ENCODE measurements around the gene ZDHHC17. TPM values are rescaled to one million over a fixed set of nuclear protein-coding genes. Genes with fewer than 3 reads are reported as not detected.

Gene ZDHHC17
- total and polyA plus RNA-seq, 2 of the 13 experiments (the other 11 are each of a cell fraction or from before 2014, with no cell fraction given) = 36.7 to 38.5 TPM

DNA sequence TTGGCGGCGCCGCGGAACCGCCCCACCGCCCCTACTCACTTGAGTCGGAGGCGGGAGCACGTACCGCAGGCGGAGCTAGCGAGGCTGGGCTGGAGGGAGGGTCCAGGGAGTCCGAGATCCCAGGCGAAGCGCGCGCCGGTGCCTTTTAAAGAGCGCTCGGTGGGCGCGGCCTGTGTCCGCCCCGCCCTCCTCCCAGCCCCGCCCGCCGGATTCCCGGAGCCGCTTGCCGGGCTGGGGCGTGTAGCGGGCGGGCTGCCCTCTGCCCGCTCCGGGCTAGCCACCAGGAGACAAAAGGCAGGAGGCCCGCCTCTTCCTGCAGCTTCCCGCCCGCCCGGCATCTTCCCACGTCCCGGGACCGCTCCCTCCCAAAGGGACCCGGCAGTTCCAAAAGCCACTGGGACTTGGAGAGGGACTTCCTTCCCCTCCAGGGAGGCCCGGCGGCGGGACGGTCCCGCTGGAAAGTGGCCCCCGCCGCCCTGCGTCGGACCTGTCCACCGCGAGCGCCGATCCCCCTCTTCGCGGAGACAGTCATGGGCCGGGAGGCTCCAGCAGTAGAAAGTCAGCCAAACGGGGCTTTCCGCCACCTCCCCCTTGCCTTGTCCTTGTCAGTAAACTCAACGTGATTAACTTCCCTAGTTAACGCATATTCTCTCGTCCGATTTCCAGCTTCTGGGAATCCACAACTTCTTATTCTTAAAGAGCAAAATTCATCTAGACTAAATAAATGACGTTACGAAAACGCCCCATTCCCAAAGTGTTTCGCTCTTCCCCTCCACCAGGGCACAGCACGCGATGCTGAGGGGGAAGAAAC is 115.2 kb downstream of the ZDHHC17 start, which contains the start of gene CSRP2 (continued):
- TF ChIP-seq, protein P1, sequence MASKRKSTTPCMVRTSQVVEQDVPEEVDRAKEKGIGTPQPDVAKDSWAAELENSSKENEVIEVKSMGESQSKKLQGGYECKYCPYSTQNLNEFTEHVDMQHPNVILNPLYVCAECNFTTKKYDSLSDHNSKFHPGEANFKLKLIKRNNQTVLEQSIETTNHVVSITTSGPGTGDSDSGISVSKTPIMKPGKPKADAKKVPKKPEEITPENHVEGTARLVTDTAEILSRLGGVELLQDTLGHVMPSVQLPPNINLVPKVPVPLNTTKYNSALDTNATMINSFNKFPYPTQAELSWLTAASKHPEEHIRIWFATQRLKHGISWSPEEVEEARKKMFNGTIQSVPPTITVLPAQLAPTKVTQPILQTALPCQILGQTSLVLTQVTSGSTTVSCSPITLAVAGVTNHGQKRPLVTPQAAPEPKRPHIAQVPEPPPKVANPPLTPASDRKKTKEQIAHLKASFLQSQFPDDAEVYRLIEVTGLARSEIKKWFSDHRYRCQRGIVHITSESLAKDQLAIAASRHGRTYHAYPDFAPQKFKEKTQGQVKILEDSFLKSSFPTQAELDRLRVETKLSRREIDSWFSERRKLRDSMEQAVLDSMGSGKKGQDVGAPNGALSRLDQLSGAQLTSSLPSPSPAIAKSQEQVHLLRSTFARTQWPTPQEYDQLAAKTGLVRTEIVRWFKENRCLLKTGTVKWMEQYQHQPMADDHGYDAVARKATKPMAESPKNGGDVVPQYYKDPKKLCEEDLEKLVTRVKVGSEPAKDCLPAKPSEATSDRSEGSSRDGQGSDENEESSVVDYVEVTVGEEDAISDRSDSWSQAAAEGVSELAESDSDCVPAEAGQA (IDR thresholded peaks at IDR 0.05; ENCODE audit: low read depth) = no peak
- TF ChIP-seq, protein P1 (CRISPR knock-in tag; IDR thresholded peaks at IDR 0.05; ENCODE audit: borderline replicate concordance) = no peak
- TF ChIP-seq ZNF224 (CRISPR knock-in tag; IDR thresholded peaks at IDR 0.05) (no peak), ZNF556 (CRISPR knock-in tag; IDR thresholded peaks at IDR 0.05; ENCODE audit: borderline replicate concordance) (peak; percentile 69; the same call in 1 of the 2 replicates), ARHGAP35 (CRISPR knock-in tag; IDR thresholded peaks at IDR 0.05; ENCODE audit: borderline replicate concordance) (no peak), ARNTL (CRISPR knock-in tag; IDR thresholded peaks at IDR 0.05) (0 out of 2 replicates have a peak, but pooled peaks have one; percentile 12), NONO (IDR thresholded peaks at IDR 0.05) (no peak), NONO (CRISPR knock-in tag; conservative IDR thresholded peaks at IDR 0.05) (0 out of 2 replicates have a peak, but pooled peaks have one; percentile 41), PRPF4 (IDR thresholded peaks at IDR 0.05; ENCODE audit: low read depth, low read length, poor library complexity, severe bottlenecking) (no peak), ATF1 (CRISPR knock-in tag; IDR thresholded peaks at IDR 0.05) (no peak), HOXA3 (CRISPR knock-in tag; IDR thresholded peaks at IDR 0.05) (0 out of 2 replicates have a peak, but pooled peaks have one; percentile 20), KDM6A (CRISPR knock-in tag; IDR thresholded peaks at IDR 0.05; ENCODE audit: low read depth) (no peak), SAFB2 (CRISPR knock-in tag; IDR thresholded peaks at IDR 0.05; ENCODE audit: borderline replicate concordance, low read depth) (0 out of 2 replicates have a peak, but pooled peaks have one; percentile 33)
- TF ChIP-seq, protein P2, sequence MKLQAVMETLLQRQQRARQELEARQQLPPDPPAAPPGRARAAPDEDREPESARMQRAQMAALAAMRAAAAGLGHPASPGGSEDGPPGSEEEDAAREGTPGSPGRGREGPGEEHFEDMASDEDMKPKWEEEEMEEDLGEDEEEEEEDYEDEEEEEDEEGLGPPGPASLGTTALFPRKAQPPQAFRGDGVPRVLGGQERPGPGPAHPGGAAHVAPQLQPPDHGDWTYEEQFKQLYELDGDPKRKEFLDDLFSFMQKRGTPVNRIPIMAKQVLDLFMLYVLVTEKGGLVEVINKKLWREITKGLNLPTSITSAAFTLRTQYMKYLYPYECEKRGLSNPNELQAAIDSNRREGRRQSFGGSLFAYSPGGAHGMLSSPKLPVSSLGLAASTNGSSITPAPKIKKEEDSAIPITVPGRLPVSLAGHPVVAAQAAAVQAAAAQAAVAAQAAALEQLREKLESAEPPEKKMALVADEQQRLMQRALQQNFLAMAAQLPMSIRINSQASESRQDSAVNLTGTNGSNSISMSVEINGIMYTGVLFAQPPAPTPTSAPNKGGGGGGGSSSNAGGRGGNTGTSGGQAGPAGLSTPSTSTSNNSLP (IDR thresholded peaks at IDR 0.05; ENCODE audit: low read depth, low read length) = no peak
- TF ChIP-seq, protein P3, sequence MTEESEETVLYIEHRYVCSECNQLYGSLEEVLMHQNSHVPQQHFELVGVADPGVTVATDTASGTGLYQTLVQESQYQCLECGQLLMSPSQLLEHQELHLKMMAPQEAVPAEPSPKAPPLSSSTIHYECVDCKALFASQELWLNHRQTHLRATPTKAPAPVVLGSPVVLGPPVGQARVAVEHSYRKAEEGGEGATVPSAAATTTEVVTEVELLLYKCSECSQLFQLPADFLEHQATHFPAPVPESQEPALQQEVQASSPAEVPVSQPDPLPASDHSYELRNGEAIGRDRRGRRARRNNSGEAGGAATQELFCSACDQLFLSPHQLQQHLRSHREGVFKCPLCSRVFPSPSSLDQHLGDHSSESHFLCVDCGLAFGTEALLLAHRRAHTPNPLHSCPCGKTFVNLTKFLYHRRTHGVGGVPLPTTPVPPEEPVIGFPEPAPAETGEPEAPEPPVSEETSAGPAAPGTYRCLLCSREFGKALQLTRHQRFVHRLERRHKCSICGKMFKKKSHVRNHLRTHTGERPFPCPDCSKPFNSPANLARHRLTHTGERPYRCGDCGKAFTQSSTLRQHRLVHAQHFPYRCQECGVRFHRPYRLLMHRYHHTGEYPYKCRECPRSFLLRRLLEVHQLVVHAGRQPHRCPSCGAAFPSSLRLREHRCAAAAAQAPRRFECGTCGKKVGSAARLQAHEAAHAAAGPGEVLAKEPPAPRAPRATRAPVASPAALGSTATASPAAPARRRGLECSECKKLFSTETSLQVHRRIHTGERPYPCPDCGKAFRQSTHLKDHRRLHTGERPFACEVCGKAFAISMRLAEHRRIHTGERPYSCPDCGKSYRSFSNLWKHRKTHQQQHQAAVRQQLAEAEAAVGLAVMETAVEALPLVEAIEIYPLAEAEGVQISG (CRISPR knock-in tag; IDR thresholded peaks at IDR 0.05) = 0 out of 2 replicates have a peak, but pooled peaks have one; percentile 28
- TF ChIP-seq, protein P4, sequence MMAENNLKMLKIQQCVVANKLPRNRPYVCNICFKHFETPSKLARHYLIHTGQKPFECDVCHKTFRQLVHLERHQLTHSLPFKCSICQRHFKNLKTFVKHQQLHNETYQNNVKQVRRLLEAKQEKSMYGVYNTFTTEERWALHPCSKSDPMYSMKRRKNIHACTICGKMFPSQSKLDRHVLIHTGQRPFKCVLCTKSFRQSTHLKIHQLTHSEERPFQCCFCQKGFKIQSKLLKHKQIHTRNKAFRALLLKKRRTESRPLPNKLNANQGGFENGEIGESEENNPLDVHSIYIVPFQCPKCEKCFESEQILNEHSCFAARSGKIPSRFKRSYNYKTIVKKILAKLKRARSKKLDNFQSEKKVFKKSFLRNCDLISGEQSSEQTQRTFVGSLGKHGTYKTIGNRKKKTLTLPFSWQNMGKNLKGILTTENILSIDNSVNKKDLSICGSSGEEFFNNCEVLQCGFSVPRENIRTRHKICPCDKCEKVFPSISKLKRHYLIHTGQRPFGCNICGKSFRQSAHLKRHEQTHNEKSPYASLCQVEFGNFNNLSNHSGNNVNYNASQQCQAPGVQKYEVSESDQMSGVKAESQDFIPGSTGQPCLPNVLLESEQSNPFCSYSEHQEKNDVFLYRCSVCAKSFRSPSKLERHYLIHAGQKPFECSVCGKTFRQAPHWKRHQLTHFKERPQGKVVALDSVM (CRISPR knock-in tag; IDR thresholded peaks at IDR 0.05) = 0 out of 2 replicates have a peak, but pooled peaks have one; percentile 38

All from HepG2 (cell line).